ENCODE data around the gene OBP2B.

DNA sequence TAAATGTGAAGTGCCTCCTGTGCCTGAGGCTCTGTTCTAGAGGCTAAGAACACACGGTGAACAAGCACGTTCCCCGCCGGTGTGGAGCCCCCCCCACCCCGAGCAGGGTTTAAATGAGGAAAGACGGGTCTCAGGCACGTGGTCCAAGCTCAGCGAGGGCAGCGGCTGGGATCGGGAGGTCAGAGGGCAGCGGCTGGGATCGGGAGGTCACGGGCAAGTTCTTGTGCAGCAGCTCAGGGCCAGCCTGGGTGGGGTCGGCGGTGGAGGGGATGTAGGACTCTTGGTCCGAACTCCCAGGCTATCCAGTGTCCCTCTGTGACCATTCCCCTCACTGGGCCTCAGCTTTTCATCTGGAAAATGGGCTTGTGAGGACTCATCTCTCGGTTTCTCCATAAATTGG is 42.7 kb downstream of the OBP2B start:
- TF ChIP-seq, protein P1, sequence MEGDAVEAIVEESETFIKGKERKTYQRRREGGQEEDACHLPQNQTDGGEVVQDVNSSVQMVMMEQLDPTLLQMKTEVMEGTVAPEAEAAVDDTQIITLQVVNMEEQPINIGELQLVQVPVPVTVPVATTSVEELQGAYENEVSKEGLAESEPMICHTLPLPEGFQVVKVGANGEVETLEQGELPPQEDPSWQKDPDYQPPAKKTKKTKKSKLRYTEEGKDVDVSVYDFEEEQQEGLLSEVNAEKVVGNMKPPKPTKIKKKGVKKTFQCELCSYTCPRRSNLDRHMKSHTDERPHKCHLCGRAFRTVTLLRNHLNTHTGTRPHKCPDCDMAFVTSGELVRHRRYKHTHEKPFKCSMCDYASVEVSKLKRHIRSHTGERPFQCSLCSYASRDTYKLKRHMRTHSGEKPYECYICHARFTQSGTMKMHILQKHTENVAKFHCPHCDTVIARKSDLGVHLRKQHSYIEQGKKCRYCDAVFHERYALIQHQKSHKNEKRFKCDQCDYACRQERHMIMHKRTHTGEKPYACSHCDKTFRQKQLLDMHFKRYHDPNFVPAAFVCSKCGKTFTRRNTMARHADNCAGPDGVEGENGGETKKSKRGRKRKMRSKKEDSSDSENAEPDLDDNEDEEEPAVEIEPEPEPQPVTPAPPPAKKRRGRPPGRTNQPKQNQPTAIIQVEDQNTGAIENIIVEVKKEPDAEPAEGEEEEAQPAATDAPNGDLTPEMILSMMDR (IDR thresholded peaks at IDR 0.05), result no peak
- TF ChIP-seq REST (IDR thresholded peaks at IDR 0.05; ENCODE audit: insufficient read depth in 1 of 2, low read depth in 2 of 2, low read length in 1 of 2) (no peak), SIN3A (IDR thresholded peaks at IDR 0.05; ENCODE audit: borderline replicate concordance, insufficient read depth, low read depth, low read length) (no peak), POLR2AphosphoS5 (IDR thresholded peaks at IDR 0.05; ENCODE audit: low read depth, low read length) (no peak), TCF7L2 (IDR thresholded peaks at IDR 0.05; ENCODE audit: low read depth, low read length) (no peak)

Measured in Panc1 (cell line).